GM19463 (cell line): ENCODE results near the gene TAC4.
A peak's percentile ranks its signal among the peaks of the same experiment; 100 is the strongest.

Experiments
- ATAC-seq: cut with Tn5 transposase; IDR thresholded peaks from one replicate; pipeline ENCODE4 v1.9.1; 2021; ENCODE audit warnings: mild to moderate bottlenecking, moderate library complexity; ENCODE audit not compliant: unreplicated experiment

The TAC4 gene, protein sequence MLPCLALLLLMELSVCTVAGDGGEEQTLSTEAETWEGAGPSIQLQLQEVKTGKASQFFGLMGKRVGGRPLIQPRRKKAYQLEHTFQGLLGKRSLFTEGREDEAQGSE

DNA sequence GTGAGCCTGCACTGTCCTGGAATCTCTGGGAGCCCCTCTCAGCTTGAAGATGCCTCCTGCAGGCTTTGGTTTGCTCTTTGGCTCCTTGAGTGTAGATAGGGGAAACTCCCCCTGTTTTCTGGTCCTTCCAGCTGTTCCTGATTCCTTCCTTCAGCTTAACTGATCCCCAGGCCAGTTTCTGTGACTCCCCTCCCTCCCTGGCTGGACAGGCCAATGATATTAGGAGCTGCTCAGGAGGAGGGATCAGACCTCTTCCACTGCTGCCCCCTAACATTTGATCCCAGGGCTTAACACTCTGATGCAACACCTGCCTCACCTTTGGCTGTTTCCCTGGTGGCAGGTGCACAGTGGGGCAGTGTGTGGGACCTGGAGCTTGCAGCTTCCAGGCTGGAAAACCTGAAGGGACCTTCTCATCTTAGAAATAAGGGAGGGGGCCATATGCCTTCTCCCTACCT lies at the start of gene TAC4:
Gene TAC4, minus strand, starts transcription at position 51 of the 455 bp plus-strand sequence. CDS start 52 bp downstream, outside the sequence.
- ATAC-seq, result no peak

DNA sequence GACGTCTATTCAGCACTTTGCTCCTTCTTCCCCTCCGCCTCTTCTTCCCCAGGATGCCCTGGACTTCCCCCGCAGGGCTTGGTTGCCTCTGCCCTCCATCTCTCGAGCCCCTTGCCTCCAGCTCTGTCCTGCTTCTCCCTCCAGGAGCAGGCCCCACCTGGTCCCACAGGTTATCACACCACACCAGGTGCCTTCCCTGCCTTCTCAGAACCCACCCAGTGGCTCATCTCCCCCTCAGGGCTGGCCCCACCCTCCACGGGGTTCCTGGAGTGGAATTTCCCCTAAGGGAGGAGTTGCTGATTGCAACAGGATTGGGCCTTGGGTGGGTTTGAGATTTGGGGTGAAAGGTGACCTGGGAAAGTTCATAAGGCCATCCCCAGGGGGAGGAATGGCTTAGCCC lies 49.0 kb upstream of the TAC4 start:
- no peak for ATAC-seq

DNA sequence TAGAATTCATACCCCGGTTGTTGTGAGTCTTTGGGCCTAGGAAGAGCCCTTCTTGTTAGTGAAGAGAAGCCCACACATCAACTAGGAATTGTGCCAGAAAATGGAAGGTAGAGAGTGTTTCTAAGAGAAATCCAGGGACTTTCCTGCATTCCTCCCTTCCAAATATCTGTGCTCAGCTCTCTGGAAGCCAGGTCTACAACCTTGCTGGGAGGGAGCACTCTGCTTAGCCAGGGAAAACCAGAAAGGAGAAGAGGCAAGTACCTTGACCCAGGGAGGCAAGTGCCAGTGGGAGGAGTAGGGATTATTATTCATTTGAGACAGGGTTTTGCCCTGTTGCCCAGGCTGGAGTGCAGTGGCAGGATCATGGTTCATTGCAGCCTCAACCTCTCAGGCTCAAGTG lies 48.4 kb upstream of the TAC4 start:
- no peak for ATAC-seq

DNA sequence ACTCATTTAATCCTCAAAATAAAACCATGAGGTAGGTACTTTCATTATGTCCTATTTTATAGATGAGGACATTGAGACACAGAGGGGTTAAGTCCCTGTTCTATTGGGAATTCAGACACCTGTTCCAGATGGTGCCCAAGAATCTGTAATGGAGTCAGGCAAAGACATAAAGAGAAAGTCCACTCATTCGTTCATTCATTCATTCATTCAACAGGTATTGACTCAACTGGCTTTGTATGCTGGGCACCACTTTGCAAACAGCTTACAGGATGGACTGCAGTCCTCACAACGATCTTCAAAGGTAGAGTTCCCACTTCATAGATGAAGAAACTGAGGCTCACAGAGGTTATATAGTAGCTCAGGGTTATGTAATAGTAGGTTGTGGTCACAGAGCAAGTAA lies 47.9 kb upstream of the TAC4 start:
- ATAC-seq, result no peak

DNA sequence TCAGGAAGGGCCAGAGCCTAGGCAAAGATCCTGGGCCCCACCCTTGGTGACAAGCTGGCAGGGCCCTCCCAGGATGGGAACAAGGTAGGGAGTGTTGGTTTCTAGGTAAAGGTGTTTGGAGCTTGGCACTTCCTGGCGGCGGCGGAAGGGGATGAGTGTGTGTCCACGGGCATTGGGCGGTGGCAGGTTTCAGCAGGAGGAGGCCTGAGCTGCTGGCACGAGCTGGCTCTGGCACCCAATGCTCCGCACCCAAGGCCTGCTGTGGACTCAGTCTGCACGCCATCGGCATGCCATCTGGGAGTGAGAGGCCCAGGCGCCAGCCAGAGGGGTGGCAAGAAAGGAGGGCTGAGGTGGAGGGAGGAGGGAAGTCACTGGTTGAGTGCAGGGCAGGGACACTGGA lies 46.9 kb upstream of the TAC4 start:
- no peak for ATAC-seq

DNA sequence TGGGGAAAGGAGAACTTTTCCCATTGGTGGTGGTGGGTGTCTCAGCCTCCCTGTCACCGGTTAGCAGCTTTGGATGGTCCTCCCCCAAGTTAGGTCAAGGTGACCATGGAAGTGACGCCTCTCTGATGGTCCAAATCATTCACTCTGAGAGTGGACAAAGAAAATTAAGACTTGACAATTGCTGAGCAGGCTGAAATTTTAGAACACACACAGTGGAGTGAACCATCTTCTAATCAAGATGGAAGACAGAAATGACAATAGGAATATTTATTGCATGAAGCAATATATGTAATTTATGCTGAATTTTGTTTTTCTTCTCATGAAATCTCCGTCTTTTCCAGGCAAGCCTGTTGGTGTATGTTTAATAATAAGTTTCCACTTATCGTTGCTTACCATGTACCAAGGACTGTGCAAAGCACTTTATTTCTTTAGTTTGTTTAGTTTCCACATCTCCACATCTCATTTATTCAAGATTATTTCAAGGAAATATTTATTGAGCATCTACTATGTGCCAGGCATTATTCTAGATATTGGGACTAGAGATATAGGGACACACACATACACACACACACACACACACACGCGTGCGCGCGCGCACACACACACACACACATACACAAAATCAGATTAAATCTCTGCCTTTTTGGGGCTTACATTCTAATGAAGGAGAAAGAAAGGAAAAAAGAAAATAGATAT lies 44.0 kb upstream of the TAC4 start:
- ATAC-seq, result no peak

DNA sequence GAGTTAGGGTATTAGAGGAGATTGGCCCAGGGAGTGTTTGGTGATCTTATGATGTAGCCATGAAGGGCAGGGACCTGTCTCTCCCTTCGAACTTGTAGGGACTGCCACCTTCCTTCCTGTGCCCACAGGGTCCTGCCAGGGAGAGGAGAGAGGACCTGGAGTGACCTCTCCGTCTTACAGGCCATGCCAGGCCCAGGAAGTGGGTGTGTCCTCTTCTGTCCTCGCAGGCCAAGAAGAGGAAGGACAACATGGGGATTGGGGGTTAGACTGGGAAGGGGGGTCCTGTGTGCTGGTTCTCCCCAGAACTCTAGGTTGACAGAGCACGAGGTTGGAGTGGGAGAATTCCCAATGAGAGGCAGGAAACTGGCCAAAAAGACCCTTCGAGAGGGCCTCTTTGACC lies 43.4 kb upstream of the TAC4 start:
- ATAC-seq, result no peak

DNA sequence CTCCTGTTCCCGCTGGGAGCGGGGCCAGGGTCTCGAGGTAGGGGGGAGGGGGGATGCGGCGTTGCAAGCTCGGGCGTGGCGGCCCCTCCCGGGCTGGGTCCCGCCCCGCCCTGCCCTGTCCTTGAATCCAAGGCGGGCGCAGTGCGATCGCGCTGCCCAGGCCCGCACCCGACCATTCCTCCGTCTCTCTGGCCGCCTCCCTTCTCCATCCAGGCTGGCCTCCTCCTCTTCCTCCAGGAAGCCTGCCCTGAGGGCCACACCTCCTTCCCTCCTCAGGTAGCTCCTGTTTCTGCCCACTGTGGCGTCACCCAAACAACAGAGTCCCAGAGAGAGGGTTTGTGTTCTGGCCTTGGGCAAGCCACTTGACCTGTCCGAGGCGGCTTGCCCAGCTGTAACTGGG lies 43.0 kb upstream of the TAC4 start:
- no peak for ATAC-seq

DNA sequence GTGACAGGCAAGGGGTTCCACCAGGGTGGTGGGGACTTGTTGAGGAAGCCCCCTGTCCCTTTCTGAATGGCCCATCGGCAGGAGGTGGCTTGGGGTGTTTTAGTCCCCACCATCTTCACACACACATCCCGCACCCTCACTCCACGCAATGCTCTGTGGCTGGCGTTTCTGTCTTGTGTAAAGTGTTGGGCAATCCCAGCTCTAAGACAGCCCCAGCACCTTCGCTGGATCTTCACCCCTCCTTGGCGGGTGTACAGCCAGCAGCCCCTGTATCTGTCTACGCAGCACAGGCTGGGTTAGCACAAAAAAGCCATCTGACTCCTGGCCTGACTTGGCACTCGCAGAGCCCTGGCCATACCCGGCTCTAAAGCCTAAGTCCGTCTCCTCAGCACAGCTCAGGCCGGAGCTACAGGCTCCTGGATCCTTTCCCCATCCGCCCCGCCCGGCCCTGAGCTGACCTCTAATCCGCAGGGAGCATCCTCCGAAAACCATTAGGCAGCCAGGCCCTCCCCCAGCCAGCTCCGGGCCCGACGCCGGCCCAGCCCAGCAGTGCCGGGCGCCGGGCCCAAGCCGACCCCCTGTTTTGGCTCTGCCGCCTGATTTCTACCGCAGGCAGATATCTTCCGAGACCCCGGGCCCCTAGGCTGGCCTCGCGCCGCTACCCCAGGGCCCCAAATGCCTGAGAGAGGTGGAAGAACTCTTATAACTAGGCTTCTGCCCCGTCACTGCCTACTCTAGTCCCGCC lies 42.4 kb upstream of the TAC4 start:
- ATAC-seq, result no peak

DNA sequence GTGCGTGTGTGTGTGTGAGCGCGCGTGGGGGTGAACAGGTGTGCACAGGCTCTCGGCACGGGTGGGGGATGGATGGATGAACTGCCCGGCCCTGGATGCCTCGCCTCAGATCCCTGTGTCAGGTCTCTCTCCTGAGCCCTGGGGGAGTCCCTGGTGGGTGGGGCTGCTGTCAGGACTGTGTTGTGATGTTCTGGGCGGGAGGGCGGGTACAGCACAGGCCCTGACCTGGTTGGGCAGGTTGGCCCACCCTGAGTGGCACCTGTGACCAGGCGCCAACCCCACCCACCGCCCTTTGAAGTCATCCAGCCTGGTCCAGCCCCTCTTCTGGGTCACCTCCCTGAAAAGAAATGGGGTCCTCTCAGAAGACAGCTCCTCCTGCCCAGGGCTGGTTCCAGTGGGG lies 41.6 kb upstream of the TAC4 start:
- no peak for ATAC-seq

DNA sequence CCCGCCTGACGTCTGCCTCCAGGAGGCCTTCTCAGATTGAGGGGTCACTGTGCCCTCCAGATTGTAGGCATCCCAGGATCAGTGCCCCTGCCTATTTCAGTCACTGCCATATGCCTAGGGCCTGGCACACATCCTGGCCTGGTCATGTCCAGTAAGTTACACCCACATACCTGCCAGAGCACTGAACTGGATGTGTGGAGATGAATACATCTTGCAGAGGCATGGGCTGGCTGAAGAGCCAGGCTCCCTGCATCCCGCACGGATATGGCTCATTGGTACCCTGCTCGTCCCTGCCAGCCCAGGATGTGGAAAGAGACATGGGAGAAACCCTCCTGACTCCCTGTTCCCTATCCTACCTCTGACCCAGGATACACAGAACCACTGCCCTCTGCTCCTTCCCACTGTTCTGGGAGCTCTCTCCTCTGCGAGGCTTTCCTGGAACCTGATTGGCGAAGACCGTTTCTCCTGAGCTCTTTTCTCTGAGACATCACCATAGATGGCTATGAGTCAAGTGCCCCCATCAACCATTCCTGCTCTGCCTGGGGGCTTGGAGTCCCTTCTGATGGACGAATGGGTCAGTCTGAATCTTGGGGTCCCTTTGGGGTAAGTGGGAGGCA lies 40.0 kb upstream of the TAC4 start:
- no peak for ATAC-seq

DNA sequence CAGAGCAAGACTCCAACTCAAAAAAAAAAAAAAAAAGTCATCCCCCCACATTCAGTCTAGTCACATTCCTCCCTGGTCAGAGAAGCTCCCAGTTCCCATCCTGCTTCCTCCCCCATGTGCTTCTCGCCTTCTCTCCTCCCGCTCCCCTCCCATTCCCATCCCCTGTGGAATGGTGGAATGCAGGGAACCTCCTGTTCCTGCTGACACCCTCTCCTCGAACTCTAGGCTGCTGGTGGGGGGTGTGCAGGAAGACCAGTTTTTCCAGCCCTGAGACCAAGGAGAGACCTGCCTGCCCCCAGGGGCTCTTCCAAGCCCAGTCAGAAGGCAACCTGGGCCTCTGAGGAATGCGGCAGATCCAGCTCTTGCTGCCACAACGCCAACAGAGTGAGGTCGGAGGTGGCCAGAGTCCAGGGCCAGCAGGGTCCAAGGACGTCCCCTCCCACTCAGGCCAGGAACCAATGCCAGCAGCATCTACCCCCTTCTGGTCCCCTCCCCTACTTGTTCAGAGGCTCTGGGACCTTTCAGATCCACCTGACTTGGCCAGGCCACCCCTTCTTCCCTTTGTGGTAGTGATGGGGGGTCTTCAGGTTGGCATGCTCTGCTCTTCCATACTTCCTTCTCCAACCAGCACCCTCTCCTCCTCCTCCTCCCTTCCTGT lies 39.3 kb upstream of the TAC4 start:
- no peak for ATAC-seq

DNA sequence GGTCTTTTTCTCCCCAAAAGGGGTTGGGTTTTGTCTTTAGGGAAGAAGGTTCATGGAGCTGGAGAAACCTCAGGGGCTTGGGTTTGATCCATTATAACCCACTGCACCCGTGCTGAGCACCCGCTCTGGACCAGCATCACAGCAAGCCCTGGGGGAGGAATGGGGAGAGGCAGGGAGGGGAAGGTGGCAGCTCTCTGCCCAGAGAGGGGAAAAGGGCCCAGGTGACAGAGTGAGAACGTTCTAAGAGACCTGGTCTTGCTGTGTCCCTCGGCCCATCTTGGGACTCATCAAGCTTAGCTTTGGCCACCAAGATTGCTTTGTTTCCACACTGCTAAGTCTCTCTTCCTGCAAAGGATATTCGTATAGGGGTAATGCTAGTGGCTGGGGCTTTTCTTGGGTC lies 38.2 kb upstream of the TAC4 start:
- no peak for ATAC-seq

DNA sequence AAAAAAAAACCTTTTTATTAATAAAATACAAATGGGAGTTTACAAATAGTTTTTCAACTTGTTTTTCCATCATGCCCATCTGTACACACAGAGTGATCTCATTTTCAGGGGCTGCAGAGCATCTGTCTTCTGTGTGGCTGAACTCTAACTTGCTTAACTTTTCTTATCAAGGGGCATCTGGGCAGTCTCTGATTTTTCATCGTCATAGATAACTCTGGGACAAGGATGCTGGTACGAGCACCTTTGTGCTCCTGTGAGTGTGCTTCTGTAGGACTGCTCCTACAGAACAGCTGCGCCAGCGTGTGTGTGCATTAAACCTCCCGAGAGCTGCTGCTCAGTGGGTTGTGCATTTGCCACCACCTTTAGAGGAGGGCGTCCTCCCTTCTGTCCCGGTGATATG lies 34.6 kb upstream of the TAC4 start:
- no peak for ATAC-seq

DNA sequence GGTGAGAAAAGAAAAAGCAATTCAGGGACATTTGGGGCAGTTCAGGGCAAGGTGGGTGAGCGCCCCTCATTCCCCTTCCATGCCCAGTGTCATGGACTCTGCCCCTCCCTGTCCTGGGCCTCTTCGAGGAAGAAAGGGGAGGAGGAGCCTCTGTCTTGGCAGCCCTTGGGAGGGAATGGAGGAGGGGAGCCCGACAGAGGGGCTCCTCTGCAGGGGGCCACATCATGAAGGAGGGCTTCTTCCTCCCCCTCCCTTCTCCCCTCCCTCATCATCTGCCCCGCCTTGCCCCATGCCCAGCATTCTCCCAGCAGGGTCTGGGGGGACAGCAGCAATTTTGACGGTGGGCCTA lies 33.2 kb upstream of the TAC4 start:
- no peak for ATAC-seq

DNA sequence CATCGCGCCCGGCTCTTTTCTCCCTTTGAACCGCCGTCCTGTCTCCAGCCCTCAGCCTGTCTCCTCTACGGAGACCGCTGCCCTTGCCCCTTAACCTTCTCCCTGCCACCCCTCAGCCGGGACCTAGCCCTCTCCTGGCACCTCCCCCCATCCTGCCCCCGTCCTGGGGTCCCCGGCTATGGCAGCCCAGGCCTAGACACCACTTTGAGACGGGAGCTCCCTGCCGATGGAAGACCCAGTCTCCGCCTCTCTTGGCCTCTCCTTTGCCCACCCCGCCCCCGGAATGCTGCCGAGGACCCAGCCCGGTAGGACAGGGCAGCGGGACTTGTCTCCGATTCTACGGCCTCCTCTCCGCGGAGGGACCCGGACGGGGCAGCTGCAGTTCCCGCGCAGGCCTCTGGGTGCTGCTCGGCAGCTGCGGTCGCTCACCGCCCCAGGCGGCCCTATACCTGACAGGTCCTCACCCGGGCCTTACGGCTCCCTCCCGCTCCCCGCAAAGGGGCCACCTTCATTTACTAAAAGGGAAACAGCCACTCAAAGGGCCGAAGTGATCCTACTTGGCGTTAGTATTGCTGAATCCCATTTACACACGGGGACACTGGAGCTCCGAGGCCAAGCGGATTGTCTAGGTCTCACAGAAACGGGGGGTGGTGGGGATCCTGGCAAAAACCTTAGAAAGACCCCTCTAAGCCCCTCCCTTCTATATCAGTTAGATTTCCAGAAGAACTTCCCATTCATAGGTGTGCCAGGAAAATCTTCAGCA lies 32.6 kb upstream of the TAC4 start:
- peak; percentile 62 for ATAC-seq

DNA sequence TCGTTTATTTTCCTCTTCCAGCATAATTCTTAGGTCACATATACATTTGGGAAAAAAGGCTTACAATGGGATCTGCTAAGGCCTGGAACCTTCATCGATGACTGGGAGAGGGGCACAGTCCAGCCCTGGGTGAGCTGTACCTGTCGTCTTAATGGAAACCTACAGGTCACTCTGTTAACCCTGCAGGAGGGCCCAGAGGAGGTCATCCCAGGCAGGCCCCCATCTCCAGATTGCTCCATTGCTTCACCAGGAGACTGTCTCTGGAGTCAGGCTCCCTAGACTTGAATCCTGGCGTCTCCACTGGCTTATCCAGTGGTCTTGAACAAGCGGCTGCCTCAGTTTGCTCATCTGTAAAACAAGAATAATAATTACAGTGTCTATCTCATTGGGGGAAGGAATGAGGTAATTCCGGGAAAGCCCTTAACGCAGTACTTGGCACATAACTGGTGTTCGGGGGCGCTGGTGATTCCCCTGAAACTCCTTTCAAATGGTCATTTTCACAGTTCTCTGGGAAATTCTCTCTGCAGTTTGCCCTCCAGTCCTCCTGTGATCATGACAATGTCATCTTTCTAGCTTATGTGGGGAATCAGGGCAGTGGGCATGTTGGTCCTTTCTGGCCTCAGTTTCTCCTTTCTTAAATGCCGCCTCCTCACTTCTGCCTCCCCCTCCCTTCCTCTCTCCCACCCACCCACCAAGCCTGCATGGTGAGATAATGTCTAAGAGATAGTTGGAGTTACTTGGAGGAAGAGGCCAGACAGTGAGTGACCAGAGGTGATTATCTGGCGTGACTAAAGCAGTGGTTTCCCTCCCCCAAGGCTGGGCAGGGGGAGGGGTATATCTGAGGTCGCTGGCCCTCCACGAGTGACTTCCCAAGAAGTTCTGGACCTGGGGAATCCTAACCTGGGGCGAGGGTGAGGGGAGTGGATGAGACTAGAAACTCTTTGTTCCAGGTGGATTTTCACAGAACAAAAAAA lies 31.3 kb upstream of the TAC4 start:
- no peak for ATAC-seq

DNA sequence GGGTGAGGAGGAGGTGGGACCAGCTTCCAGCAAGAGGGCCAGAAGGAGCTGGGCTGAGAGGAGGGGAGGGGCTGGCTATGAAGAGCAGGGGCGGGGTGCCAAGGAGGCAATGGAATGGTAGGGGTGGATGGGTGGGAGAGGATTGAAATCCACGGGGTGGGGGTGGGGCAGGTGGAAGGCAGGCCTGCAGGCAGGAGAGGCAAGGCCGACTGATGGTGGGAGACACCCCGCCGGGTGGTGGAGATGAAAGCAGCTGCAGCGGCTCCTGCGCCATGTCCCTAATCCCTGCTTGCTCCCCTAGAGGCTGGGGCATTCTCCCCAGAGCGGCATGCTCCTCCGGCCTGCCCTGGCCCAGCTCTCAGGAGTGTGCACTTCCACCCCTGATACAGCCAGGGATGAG lies 27.8 kb upstream of the TAC4 start:
- ATAC-seq, result no peak

DNA sequence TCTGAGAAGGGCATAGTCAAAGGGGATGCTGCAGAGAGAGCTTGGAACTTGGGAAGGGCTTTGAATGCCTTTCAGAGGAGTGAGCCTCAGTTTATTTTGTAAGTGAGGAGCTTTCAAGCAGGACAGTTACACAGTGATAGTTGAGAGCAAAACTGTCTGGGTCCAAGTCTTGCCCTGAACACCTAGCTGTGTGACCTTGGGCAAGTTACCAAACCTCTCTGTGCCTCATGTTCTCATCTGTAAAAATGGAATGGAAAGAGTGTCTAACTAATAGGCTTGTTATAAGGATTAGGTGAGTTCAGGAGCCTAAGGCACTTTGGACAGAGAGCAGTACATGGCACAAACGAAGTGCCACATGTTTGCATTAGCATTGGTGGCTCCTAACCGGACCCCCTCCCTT lies 27.0 kb upstream of the TAC4 start:
- no peak for ATAC-seq

DNA sequence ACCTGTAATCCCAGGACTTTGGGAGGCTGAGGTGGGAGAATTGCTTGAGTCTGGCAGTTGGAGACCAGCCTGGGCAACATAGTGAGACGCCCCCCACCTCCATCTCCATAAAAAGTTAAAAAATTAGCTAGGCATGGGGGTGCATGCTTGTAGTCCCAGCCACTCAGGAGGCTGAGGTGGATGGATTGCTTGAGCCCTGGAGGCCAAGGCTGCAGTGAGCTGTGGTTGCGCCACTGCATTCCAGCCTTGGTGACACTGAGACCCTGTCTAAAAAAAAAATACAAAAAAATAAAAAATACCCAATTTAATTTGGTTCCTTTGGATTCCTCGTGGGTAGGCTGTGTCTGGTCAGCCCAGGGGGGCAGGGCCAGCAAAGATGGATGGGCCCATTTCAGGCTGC lies 26.1 kb upstream of the TAC4 start:
- no peak for ATAC-seq
